HG02588 (cell line): ENCODE measurements around the gene MACC1.

Experiments
- ATAC-seq: cut with Tn5 transposase; IDR thresholded peaks from one replicate; pipeline ENCODE4 v1.9.1; 2021; ENCODE audit warnings: mild to moderate bottlenecking, moderate library complexity; ENCODE audit not compliant: unreplicated experiment

The MACC1 gene

DNA sequence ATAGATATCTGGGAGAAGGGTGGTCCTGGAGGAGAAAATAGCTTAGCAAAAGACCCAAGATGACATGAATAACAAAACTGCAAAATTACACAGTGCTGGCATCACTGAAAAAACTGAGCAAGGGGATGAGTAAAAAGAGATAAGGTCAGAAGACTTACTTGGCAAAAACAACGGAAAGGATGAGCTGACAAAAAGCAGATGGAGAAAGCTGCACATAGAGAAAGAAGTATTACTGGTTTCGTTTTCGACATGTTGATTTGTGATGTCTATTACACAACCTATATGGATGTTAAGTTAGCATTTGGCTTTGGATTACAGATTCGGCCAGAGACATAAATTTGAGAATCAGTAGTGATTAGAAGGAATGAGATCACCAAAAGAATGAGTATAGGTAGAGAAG is 132.1 kb downstream of the MACC1 start:
- ATAC-seq, result no peak
